Measurements from ENCODE around the gene CTPS2.
A peak's percentile ranks its signal among the peaks of the same experiment; 100 is the strongest.
"Not testable (repeated sequence)": the region's sequence is repeated elsewhere in the genome, so short reads cannot be mapped to it uniquely, and the experiment has no call there.

The CTPS2 gene, protein sequence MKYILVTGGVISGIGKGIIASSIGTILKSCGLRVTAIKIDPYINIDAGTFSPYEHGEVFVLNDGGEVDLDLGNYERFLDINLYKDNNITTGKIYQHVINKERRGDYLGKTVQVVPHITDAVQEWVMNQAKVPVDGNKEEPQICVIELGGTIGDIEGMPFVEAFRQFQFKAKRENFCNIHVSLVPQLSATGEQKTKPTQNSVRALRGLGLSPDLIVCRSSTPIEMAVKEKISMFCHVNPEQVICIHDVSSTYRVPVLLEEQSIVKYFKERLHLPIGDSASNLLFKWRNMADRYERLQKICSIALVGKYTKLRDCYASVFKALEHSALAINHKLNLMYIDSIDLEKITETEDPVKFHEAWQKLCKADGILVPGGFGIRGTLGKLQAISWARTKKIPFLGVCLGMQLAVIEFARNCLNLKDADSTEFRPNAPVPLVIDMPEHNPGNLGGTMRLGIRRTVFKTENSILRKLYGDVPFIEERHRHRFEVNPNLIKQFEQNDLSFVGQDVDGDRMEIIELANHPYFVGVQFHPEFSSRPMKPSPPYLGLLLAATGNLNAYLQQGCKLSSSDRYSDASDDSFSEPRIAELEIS

DNA sequence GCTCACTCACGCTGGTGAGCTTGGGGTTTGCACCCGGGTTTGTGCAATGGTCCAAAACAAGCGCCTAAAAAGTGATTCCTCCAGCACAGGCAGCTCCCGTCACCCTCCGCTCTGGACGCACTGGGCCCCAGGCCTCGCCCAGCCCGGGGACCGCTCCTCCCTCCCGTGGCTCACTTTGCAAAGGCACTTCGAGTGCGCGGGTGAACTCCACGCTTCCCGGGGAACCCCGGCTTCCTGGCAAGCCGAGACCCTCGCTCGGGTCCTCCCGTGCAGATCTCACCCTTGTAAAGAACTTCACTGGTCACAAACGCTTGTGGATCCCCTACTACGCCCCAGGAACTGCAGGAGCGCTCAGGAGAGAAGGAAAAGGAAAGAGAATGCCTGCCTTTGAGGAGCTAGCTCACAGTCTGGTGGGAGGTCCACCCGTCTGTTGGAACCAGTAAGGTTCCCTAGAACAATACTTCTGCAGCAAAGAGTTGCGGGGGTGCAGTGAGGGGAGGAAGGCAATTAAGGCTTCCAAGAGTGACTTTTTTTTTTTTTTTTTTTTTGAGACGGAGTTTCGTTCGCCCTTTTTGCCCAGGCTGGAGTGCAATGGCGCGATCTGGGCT is at the start of gene CTPS2:
Gene CTPS2 (minus strand): TSS at position 122 of the 608 bp plus-strand sequence. CDS start 9,767 bp downstream, outside the sequence.
- DNase-seq: peak; percentile 5

GRCh38 chrX:16761500-16761899 is 49.0 kb upstream of the CTPS2 start:
- not testable (repeated sequence) for DNase-seq

DNA sequence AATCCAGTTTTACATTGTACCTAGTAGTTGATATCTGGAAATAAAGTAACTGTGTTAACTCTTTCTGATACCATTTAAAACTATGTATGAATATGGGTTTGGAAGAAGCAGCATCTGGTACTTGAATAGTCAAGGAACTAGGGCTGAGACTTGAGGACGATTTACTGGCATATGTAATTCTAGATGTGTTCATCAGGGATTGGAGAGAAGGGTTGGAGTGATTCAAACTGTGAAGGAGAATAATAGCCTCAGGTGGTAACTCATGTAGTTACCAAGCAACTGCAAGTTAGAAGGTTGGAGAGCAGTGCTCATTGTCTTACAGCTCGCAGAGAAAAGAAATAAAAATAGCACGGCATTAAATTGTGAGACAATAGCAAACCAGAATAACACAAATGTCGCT is 44.3 kb upstream of the CTPS2 start:
- no peak for DNase-seq

DNA sequence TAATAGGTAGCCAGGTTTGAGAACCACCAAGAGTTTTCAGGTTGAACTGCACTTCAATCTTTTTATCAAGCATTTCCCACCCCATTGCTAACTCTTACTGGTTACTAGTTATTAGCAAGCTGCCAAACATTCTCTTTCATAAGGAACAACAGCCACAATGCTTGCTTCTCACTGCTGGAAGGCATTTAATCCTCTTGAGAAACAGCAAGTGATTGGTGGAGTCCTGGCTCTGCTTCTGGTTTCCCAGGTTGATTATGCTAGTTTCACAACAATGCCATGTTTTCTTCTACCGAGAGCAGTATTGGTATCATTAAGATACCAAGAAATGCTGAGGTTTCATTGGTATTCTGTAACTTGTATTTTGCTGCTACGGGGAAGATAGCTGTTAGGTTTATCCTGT is 41.5 kb upstream of the CTPS2 start:
- DNase-seq: no peak

DNA sequence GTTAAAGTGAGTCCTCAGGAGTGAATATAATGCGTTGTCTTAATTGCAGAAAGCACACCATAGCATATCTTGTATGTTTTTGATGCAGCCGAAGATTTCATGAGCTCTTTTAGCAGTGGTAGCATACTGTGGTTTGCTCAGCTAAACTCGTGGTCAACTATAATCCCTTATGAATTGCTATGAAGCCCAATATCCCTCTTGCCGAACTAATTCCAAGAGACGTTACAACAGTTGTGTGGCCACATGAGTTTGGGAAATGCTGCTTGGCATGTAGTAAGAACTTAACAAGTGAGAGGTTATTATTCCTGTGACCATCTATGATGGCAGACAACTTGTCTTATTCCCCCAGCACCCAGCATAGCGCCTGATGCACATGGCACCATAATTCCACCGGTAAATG is 37.7 kb upstream of the CTPS2 start:
- DNase-seq: no peak

DNA sequence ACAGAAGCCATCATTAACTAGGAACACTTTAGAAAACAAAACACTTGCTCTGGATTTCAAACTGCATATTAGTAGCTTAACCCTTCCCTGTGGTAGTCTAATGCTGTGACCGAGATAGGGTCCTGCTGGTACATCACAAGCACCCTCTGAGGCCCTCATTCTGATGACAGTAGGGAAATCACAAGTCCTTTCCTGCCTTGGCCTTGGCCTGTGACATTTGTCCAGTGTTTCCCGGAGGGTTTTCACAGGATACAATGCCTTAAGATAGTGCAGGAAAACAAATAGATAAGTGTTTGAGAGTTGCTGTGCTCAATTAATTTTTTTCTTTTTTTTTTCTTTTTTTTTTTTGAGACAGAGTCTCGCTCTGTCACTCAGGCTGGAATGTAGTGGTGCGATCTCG is 36.0 kb upstream of the CTPS2 start:
- DNase-seq: no peak

GRCh38 chrX:16745659-16746058 is 33.2 kb upstream of the CTPS2 start:
- no peak for DNase-seq

DNA sequence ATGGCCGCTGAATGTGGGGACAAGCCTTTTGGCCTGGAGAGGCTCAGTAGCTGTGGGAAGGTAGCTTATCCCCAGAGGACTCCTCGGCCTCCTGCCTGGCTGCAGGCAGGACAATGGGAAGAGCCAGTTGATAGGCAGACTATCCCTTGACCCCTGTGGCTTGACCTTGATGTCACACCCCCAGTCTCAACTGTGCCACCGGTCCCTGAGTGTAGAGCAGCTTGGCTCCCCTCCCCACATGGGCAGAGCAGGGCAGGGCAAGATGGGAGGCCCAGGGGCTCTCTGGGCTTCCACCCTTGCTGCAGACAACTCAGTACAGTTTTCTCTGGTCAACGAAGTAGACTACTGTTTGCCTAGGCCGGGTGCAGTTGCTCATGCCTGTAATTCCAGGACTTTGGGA is 32.6 kb upstream of the CTPS2 start:
- no peak for DNase-seq

DNA sequence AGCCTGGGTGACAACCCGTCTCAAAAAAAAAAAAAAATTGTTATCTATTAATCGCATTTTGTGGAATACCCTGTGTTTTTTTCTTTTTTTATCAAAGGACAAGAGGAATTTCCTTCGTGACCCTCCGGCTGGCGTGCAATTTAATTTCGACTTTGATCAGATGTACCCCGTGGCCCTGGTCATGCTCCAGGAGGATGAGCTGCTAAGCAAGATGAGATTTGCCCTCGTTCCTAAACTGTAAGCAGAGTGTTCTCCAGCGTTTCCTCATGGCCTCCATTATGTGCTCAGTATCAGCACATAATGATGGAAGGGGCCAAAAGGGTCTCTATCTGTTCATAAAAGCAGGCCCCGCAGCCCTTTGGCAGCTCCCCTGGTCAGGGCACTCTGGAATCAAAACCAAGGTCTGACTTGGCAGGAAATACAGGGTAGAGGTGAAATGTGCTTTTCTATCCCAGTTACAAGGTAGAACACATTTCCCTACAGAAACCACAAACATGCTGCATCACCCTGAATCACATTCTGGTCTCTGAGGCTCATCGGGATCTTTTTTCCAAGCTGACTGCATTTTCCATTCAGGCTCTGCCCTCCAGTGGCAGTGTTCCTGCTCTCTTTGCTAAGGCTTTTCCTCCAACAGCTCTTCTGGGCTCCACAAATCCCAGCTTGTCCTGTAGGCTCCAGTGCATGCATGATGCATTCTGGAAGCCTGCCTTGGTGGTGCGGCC is 31.3 kb upstream of the CTPS2 start:
- DNase-seq: no peak

- DNase-seq: no peak
Observed at GRCh38 chrX:16739574-16739973, 27.1 kb upstream of the CTPS2 start.

DNA sequence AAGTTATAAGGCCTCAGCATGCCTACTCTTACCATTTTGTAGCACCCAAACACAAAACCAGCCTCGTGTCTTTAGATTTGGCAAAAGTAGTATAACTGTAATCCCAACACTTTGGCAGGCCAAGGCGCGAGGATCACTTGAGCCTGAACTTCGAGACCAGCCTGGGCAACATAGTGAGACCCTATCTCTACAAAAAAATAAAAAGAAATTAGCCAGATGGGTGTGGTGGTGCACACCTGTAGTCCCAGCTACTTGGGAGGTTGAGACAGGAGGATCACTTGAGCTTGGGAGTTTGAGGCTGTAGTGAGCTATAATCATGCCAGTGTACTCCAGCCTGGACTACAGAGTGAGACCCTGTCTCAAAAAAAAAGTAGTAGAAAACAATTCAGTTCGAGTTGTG is 24.6 kb upstream of the CTPS2 start:
- DNase-seq: no peak

DNA sequence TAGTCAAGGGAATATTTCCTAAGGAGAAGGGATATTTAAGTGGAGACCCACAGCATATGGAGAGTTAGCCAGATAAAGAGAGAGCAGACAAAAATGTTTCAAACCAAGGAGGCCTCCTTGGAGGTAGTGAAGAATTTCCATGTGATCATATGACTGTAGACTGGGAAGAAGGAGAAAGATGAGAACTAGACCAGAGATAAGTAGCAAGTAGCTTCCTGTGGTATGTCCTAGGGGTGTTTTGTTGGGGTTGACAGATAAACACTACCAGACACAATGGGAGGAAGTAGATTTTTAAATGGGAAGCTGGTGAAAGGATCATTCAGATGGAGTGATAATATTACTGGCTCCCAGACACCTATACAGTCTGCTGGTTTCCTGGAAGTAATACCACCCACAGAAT is 20.5 kb upstream of the CTPS2 start:
- DNase-seq: no peak

- no peak for DNase-seq
Observed at GRCh38 chrX:16730450-16730849, 18.0 kb upstream of the CTPS2 start.

DNA sequence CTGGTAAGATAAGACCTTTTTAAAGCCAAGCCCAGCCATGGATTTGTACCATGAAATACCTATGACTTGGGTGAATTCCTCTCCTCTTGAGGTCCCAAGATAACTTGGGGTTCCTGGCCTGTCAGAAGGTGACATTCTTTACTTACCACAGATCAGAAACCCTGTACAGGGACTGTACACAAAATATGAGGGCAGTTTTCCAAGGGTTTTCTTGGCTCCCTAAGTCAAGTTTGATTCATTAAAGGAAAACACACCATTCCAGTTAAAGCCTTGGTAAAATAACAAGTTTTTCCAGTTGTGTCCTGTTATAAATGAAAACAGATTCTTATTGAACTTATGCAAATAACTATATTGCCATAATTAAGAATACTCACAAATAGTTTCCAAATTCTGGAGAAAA is 15.2 kb upstream of the CTPS2 start:
- no peak for DNase-seq

DNA sequence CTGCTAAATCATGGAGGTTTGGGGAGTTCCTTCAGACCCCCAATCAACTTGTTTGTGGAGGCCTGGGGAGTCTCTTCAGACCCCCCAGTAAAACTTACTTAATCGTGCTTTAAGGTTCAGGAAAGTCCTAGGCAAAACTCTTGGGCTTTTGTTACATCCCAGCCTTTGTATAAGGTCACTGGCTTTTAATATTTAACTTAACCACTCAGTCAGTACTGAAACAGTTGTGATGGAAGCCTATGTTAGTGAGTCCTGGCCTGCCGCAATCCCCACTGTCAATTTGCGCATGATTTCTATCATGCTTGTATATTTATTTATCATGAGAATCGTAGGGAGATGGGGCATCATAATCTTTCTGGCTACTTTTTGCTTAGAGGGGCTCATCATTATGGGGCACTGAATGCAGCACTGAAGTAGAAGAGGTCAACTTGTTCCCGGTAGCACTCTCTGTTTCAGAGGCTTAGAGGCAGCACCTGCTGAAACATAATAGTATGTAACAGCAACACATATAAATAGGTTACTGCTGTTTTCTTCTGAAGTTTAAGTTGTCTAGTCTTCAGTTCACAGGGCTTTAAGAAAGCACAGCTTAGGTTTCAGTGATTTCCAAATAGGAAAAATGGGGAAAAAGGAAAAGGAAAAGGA is 14.0 kb upstream of the CTPS2 start:
- DNase-seq: not testable (repeated sequence)

DNA sequence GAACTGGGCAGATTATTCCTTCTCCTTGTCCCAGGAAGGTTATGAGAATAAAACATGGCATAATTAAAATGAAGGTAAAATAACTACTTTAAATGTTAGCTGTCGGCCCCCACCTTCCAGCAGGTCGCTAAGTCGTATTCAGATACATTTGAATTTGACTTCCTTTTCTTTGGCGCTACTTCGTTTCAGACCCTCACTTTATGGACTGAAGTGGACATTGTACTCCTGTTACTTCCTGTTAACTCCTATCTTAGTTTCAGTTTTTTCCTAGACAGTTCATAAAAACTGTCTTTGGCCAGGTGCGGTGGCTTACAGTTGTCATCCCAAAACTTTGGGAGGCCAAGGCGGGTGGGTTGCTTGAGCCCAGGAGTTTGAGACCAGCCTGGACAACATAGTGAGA is 12.6 kb upstream of the CTPS2 start:
- DNase-seq: no peak

- no peak for DNase-seq
Observed at GRCh38 chrX:16722481-16722880, 10.0 kb upstream of the CTPS2 start.

- DNase-seq: peak; percentile 92
Observed at GRCh38 chrX:16719334-16720084, 7.0 kb upstream of the CTPS2 start, which contains the start of gene SYAP1. SYAP1 (plus strand) TSS chrX:16719612; CDS start chrX:16719725, 113 bp downstream.

- no peak for DNase-seq
Observed at GRCh38 chrX:16718824-16719333, 6.4 kb upstream of the CTPS2 start.

- not testable (repeated sequence) for DNase-seq
Observed at GRCh38 chrX:16716451-16716850, 4.0 kb upstream of the CTPS2 start.

DNA sequence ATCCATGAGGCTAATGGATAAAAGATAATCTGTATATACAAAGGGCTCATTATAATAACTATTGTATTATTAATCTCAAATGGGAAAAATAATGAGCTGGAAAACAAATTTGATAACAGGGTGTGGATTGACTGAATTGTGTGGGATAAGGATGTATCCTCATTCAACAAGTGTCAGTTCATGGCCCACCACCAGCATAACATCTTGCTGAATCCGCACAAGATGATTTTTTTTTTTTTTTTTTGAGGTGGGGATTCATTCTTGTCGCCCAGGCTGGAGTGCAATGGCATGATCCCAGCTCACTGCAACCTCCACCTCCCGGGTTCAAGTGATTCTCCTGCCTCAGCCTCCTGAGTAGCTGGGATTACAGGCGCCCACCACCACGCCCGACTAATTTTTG is 3.2 kb upstream of the CTPS2 start:
- not testable (repeated sequence) for DNase-seq

- DNase-seq: no peak
Observed at GRCh38 chrX:16714504-16714903, 2.0 kb upstream of the CTPS2 start.
